ENCODE measurements around the gene ZNF17. TPM values are rescaled to one million over a fixed set of nuclear protein-coding genes. Genes with fewer than 3 reads are reported as not detected.

Gene ZNF17
- total RNA-seq, 4 donors from 2014 or later: 9.4 to 27.3 (median 14.9) TPM

GRCh38 chr19:57380923-57381322 lies 30.0 kb upstream of the ZNF17 start:
- DNase-seq (ENCODE audit: low spot score in 2 of 2): no peak
- Histone ChIP-seq H3K4me1 (no peaks in the 10 kb centered on the region), H3K4me3 (no peak overlapping the region), H3K36me3 (peaks cover 0 to 31% (median 5%) of the 10 kb centered on the region in 3 donors), H3K27ac (no peak overlapping the region), H3K27me3 (no peaks in the 10 kb centered on the region), H3K9me3 (peaks cover 0 to 52% (median 19%) of the 10 kb centered on the region in 4 donors)
- TF ChIP-seq CTCF (IDR thresholded peaks at IDR 0.05) (no peak), POLR2A (IDR thresholded peaks at IDR 0.05) (no peak), EP300 (IDR thresholded peaks at IDR 0.05) (no peak)

- no peak for DNase-seq (ENCODE audit: low spot score in 2 of 2)
- Histone ChIP-seq H3K36me3 (peaks cover 0 to 11% (median 0%) of the 10 kb centered on the region in 3 donors), H3K4me3 (no peak overlapping the region), H3K27ac (no peak overlapping the region), H3K4me1 (no peaks in the 10 kb centered on the region), H3K27me3 (no peaks in the 10 kb centered on the region), H3K9me3 (peaks cover 0 to 31% (median 8%) of the 10 kb centered on the region in 4 donors)
- no peak for TF ChIP-seq CTCF (IDR thresholded peaks at IDR 0.05)
- no peak for TF ChIP-seq EP300 (IDR thresholded peaks at IDR 0.05)
- no peak for TF ChIP-seq POLR2A (IDR thresholded peaks at IDR 0.05)
- 86% methylated on average over 7 of the region's 7 CpGs for WGBS, 2 donors
Observed at GRCh38 chr19:57382806-57383488, 28.0 kb upstream of the ZNF17 start.

- H3K27me3 ChIP-seq: no peaks in the 10 kb centered on the region
- no peak for TF ChIP-seq EP300 (IDR thresholded peaks at IDR 0.05)
- no peak for TF ChIP-seq CTCF (IDR thresholded peaks at IDR 0.05)
- TF ChIP-seq POLR2A (IDR thresholded peaks at IDR 0.05): no peak
- H3K9me3 ChIP-seq: peaks cover 0 to 29% (median 3%) of the 10 kb centered on the region in 4 donors
- peak overlapping the region; percentile 50 to 77 (median 74) for H3K4me3 ChIP-seq
- WGBS, 2 donors: 55 to 57% methylated on average over 11 of the region's 11 CpGs
- H3K4me1 ChIP-seq: peaks cover 0 to 20% (median 6%) of the 10 kb centered on the region in 4 donors
- H3K27ac ChIP-seq: peak overlapping the region; percentile 72 to 98 (median 87)
- H3K36me3 ChIP-seq: peaks cover 0 to 29% (median 0%) of the 10 kb centered on the region in 3 donors
- no peak for DNase-seq (ENCODE audit: low spot score in 2 of 2)
Observed at GRCh38 chr19:57389194-57389729, 21.7 kb upstream of the ZNF17 start.

GRCh38 chr19:57389730-57390598 lies 21.0 kb upstream of the ZNF17 start, which contains the start of gene ZNF548:
ZNF548 (plus strand) TSS chr19:57389854; CDS start chr19:57390100, 246 bp downstream.
- Histone ChIP-seq H3K4me1 (peaks cover 0 to 20% (median 6%) of the 10 kb centered on the region in 4 donors), H3K27ac (peak within 1 kb of the TSS; percentile 72 to 98 (median 87)), H3K27me3 (no peaks in the 10 kb centered on the region), H3K36me3 (peaks cover 0 to 36% (median 0%) of the 10 kb centered on the region in 3 donors), H3K4me3 (peak within 1 kb of the TSS; percentile 50 to 77 (median 74)), H3K9me3 (peaks cover 0 to 36% (median 3%) of the 10 kb centered on the region in 4 donors)
- TF ChIP-seq POLR2A (IDR thresholded peaks at IDR 0.05) (peak; percentile 10 to 56), CTCF (IDR thresholded peaks at IDR 0.05) (peak in 4 of 5 experiments; percentile 7 to 65 (median 30)), EP300 (IDR thresholded peaks at IDR 0.05) (peak; percentile 83 to 93)
- peak; percentile 86 to 95 for DNase-seq (ENCODE audit: low spot score in 2 of 2)
- 0 to 1% methylated on average over 43 to 48 of the region's 50 CpGs for WGBS, 2 donors
